ENCODE measurements around the gene CCDC13.

CCDC13 gene

GRCh38 chr3:42743204-42743995, 29.7 kb downstream of the CCDC13 start:
- H3K79me2 ChIP-seq (ENCODE audit: control insufficient read depth, low read length) = no peaks in the 10 kb centered on the region
- H4K20me1 ChIP-seq (ENCODE audit: control insufficient read depth, insufficient read depth, low read depth, low read length) = no peaks in the 10 kb centered on the region
- no peak overlapping the region for H3K4me2 ChIP-seq (ENCODE audit: low read length)
- H3F3A ChIP-seq (ENCODE audit: control insufficient read depth, insufficient read depth) = no peaks in the 10 kb centered on the region
- no peaks in the 10 kb centered on the region for H3K36me3 ChIP-seq (ENCODE audit: control insufficient read depth, low read length)
- no peaks in the 10 kb centered on the region for H3K9me2 ChIP-seq (replicated peaks; ENCODE audit: control insufficient read depth, low read length)
- H3K27me3 ChIP-seq (ENCODE audit: control insufficient read depth, low read length) = no peaks in the 10 kb centered on the region
- TF ChIP-seq EZH2phosphoT487 (IDR thresholded peaks at IDR 0.05; ENCODE audit: borderline replicate concordance, low read length) = no peak
- TF ChIP-seq CTCF (IDR thresholded peaks at IDR 0.05; ENCODE audit: low read depth, low read length, poor library complexity, severe bottlenecking) = no peak
- H3K4me3 ChIP-seq (ENCODE audit: low read length) = no peak overlapping the region
- no peak overlapping the region for H3K27ac ChIP-seq (ENCODE audit: low read depth, low read length)
- no peaks in the 10 kb centered on the region for H3K4me1 ChIP-seq (ENCODE audit: control insufficient read depth, low read length)
- no peaks in the 10 kb centered on the region for H3K9me3 ChIP-seq (ENCODE audit: control insufficient read depth, insufficient read depth, low read length)

- H4K20me1 ChIP-seq (ENCODE audit: control insufficient read depth, insufficient read depth, low read depth, low read length) = no peaks in the 10 kb centered on the region
- H3K9me2 ChIP-seq (replicated peaks; ENCODE audit: control insufficient read depth, low read length) = no peaks in the 10 kb centered on the region
- no peak overlapping the region for H3K4me2 ChIP-seq (ENCODE audit: low read length)
- H3K36me3 ChIP-seq (ENCODE audit: control insufficient read depth, low read length) = no peaks in the 10 kb centered on the region
- no peak overlapping the region for H3K4me3 ChIP-seq (ENCODE audit: low read length)
- no peaks in the 10 kb centered on the region for H3F3A ChIP-seq (ENCODE audit: control insufficient read depth, insufficient read depth)
- no peaks in the 10 kb centered on the region for H3K9me3 ChIP-seq (ENCODE audit: control insufficient read depth, insufficient read depth, low read length)
- H3K4me1 ChIP-seq (ENCODE audit: control insufficient read depth, low read length) = no peaks in the 10 kb centered on the region
- H3K27me3 ChIP-seq (ENCODE audit: control insufficient read depth, low read length) = no peaks in the 10 kb centered on the region
- no peak overlapping the region for H3K27ac ChIP-seq (ENCODE audit: low read depth, low read length)
- TF ChIP-seq EZH2phosphoT487 (IDR thresholded peaks at IDR 0.05; ENCODE audit: borderline replicate concordance, low read length) = no peak
- TF ChIP-seq CTCF (IDR thresholded peaks at IDR 0.05; ENCODE audit: low read depth, low read length, poor library complexity, severe bottlenecking) = no peak
- no peaks in the 10 kb centered on the region for H3K79me2 ChIP-seq (ENCODE audit: control insufficient read depth, low read length)
Observed at GRCh38 chr3:42742688-42743087, 30.4 kb downstream of the CCDC13 start.

GRCh38 chr3:42742259-42742658, 30.8 kb downstream of the CCDC13 start:
- Histone ChIP-seq H3K9me2 (replicated peaks; ENCODE audit: control insufficient read depth, low read length) (no peaks in the 10 kb centered on the region), H3F3A (ENCODE audit: control insufficient read depth, insufficient read depth) (no peaks in the 10 kb centered on the region), H3K79me2 (ENCODE audit: control insufficient read depth, low read length) (no peaks in the 10 kb centered on the region), H3K9me3 (ENCODE audit: control insufficient read depth, insufficient read depth, low read length) (no peaks in the 10 kb centered on the region), H3K27ac (ENCODE audit: low read depth, low read length) (no peak overlapping the region), H4K20me1 (ENCODE audit: control insufficient read depth, insufficient read depth, low read depth, low read length) (no peaks in the 10 kb centered on the region), H3K27me3 (ENCODE audit: control insufficient read depth, low read length) (no peaks in the 10 kb centered on the region), H3K36me3 (ENCODE audit: control insufficient read depth, low read length) (no peaks in the 10 kb centered on the region), H3K4me2 (ENCODE audit: low read length) (no peak overlapping the region), H3K4me3 (ENCODE audit: low read length) (no peak overlapping the region), H3K4me1 (ENCODE audit: control insufficient read depth, low read length) (no peaks in the 10 kb centered on the region)
- no peak for TF ChIP-seq CTCF (IDR thresholded peaks at IDR 0.05; ENCODE audit: low read depth, low read length, poor library complexity, severe bottlenecking)

Data from DOHH2 (cell line).